ENCODE data around the gene TACR1. TPM values are rescaled to one million over a fixed set of nuclear protein-coding genes. Genes with fewer than 3 reads are reported as not detected.
"Not testable (repeated sequence)": the region's sequence is repeated elsewhere in the genome, so short reads cannot be mapped to it uniquely, and the experiment has no call there.

The TACR1 gene
- total RNA-seq, 1 donor from 2014 or later: 1.0 TPM

DNA sequence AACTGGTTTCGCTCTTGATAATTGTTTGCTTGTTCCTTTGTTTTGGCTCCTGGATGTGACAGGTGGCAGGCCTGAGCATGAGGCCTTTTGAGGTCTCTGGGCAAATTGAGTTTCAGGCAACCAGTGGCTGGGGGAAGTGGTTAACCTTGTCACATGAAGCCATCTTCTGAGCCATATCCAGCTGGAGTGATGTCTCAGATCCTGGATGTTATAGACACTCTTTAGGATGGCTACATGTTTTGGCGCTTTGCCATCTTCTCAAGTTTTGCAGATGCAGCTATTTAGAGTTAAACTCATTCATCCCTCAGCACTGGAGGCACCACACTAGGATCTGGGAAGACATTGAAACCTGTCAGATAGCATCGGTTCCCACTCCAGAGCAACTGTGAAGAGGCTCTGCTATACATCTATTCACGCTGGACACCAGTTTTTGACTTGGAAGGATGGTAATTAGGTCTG is 25.3 kb upstream of the TACR1 start:
- Mint-ChIP-seq H3K4me1 (ENCODE audit: unreplicated experiment) (no peaks in the 10 kb centered on the region), H3K27ac (ENCODE audit: unreplicated experiment) (no peak overlapping the region), H3K4me3 (ENCODE audit: unreplicated experiment) (no peak overlapping the region), H3K27me3 (ENCODE audit: unreplicated experiment) (no peaks in the 10 kb centered on the region), H3K36me3 (ENCODE audit: low read depth, unreplicated experiment) (peaks cover 2% of the 10 kb centered on the region), H3K9me3 (ENCODE audit: unreplicated experiment) (no peaks in the 10 kb centered on the region)
- DNase-seq (ENCODE audit: low spot score): no peak
- TF ChIP-seq, protein P1, sequence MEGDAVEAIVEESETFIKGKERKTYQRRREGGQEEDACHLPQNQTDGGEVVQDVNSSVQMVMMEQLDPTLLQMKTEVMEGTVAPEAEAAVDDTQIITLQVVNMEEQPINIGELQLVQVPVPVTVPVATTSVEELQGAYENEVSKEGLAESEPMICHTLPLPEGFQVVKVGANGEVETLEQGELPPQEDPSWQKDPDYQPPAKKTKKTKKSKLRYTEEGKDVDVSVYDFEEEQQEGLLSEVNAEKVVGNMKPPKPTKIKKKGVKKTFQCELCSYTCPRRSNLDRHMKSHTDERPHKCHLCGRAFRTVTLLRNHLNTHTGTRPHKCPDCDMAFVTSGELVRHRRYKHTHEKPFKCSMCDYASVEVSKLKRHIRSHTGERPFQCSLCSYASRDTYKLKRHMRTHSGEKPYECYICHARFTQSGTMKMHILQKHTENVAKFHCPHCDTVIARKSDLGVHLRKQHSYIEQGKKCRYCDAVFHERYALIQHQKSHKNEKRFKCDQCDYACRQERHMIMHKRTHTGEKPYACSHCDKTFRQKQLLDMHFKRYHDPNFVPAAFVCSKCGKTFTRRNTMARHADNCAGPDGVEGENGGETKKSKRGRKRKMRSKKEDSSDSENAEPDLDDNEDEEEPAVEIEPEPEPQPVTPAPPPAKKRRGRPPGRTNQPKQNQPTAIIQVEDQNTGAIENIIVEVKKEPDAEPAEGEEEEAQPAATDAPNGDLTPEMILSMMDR (IDR thresholded peaks at IDR 0.05; ENCODE audit: unreplicated experiment): no peak

- H3K27ac Mint-ChIP-seq (ENCODE audit: unreplicated experiment): no peak overlapping the region
- peaks cover 3% of the 10 kb centered on the region for H3K36me3 Mint-ChIP-seq (ENCODE audit: low read depth, unreplicated experiment)
- no peaks in the 10 kb centered on the region for H3K4me1 Mint-ChIP-seq (ENCODE audit: unreplicated experiment)
- no peak overlapping the region for H3K4me3 Mint-ChIP-seq (ENCODE audit: unreplicated experiment)
- H3K9me3 Mint-ChIP-seq (ENCODE audit: unreplicated experiment): no peaks in the 10 kb centered on the region
- no peaks in the 10 kb centered on the region for H3K27me3 Mint-ChIP-seq (ENCODE audit: unreplicated experiment)
- DNase-seq (ENCODE audit: low spot score): no peak
- TF ChIP-seq, protein P1 (IDR thresholded peaks at IDR 0.05; ENCODE audit: unreplicated experiment): no peak
Measured at GRCh38 chr2:75222527-75222926, 23.2 kb upstream of the TACR1 start.

- no peak overlapping the region for H3K27ac Mint-ChIP-seq (ENCODE audit: unreplicated experiment)
- no peaks in the 10 kb centered on the region for H3K4me1 Mint-ChIP-seq (ENCODE audit: unreplicated experiment)
- DNase-seq (ENCODE audit: low spot score): no peak
- H3K27me3 Mint-ChIP-seq (ENCODE audit: unreplicated experiment): no peaks in the 10 kb centered on the region
- TF ChIP-seq, protein P1 (IDR thresholded peaks at IDR 0.05; ENCODE audit: unreplicated experiment): no peak
- H3K36me3 Mint-ChIP-seq (ENCODE audit: low read depth, unreplicated experiment): peaks cover 8% of the 10 kb centered on the region
- no peak overlapping the region for H3K4me3 Mint-ChIP-seq (ENCODE audit: unreplicated experiment)
- H3K9me3 Mint-ChIP-seq (ENCODE audit: unreplicated experiment): no peaks in the 10 kb centered on the region
Measured at GRCh38 chr2:75221862-75222261, 22.5 kb upstream of the TACR1 start.

DNA sequence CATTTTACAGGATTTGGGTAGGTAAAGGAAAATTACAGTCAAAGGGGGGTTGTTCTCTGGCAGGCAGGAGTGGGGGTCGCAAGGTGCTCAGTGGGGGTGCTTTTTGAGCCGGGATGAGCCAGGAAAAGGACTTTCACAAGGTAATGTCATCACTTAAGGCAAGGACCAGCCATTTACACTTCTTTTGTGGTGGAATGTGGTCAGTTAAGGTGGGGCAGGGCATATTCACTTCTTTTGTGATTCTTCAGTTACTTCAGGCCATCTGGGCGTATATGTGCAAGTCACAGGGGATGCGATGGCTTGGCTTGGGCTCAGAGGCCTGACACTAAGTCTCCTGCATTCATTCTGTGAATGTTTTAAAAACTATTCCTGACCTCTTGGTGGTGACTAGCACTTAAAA is 19.9 kb upstream of the TACR1 start:
- H3K4me1 Mint-ChIP-seq (ENCODE audit: unreplicated experiment); DNase-seq (ENCODE audit: low spot score); H3K27ac Mint-ChIP-seq (ENCODE audit: unreplicated experiment); H3K27me3 Mint-ChIP-seq (ENCODE audit: unreplicated experiment); H3K4me3 Mint-ChIP-seq (ENCODE audit: unreplicated experiment); H3K9me3 Mint-ChIP-seq (ENCODE audit: unreplicated experiment): not testable (repeated sequence)
- H3K36me3 Mint-ChIP-seq (ENCODE audit: low read depth, unreplicated experiment): peaks cover 13% of the 10 kb centered on the region

DNA sequence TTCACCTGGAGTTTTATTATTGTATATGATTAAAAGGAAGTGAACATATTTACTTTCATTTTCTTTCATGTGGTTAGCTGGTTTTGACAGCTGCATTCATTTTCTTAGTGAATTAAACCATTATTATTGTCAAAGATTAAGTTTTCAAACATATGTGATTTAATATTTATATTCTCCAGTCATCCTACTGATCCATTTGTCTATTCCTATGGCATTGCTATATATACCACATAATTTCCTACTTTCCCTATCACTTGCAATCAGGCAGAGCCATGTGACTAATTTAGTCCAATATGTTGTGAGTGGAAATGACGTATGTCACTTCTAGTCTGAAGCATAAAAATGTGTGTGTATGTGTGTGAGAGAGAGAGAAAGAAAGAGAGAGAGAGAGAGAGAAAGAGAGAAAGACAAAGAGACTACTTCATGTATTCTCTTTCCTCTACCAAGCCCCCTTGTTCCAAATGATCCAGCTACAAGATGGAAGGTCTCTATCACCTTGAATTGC is 12.0 kb upstream of the TACR1 start:
- TF ChIP-seq, protein P1 (IDR thresholded peaks at IDR 0.05; ENCODE audit: unreplicated experiment): no peak
- H3K9me3 Mint-ChIP-seq (ENCODE audit: unreplicated experiment): no peaks in the 10 kb centered on the region
- no peak overlapping the region for H3K4me3 Mint-ChIP-seq (ENCODE audit: unreplicated experiment)
- no peaks in the 10 kb centered on the region for H3K27me3 Mint-ChIP-seq (ENCODE audit: unreplicated experiment)
- peaks cover under 1% of the 10 kb centered on the region for H3K36me3 Mint-ChIP-seq (ENCODE audit: low read depth, unreplicated experiment)
- no peak overlapping the region for H3K27ac Mint-ChIP-seq (ENCODE audit: unreplicated experiment)
- H3K4me1 Mint-ChIP-seq (ENCODE audit: unreplicated experiment): no peaks in the 10 kb centered on the region
- DNase-seq (ENCODE audit: low spot score): no peak
